ENCODE results near the gene KRT1. TPM values are rescaled to one million over a fixed set of nuclear protein-coding genes. Genes with fewer than 3 reads are reported as not detected.
"Not testable (repeated sequence)": the region's sequence is repeated elsewhere in the genome, so short reads cannot be mapped to it uniquely, and the experiment has no call there.

Gene KRT1
- total and polyA plus RNA-seq, 7 donors = not detected

- intact Hi-C loops (cut with DNase I) = no loop called here
- H3K9me3 ChIP-seq = no peaks in the 10 kb centered on the region
- H3K4me1 ChIP-seq = peaks cover 0 to 9% (median 5%) of the 10 kb centered on the region in 4 donors
- H3K27ac ChIP-seq = no peak overlapping the region
- no peak overlapping the region for H3K4me3 ChIP-seq
- H3K36me3 ChIP-seq = no peaks in the 10 kb centered on the region
- H3K27me3 ChIP-seq = no peaks in the 10 kb centered on the region
- DNase-seq = no peak
- no peak for TF ChIP-seq CTCF (IDR thresholded peaks at IDR 0.05)
- TF ChIP-seq EP300 (IDR thresholded peaks at IDR 0.05) = no peak
- no peak for TF ChIP-seq POLR2A (IDR thresholded peaks at IDR 0.05)
- no peak for TF ChIP-seq POLR2AphosphoS5 (IDR thresholded peaks at IDR 0.05)
- 61 to 72% methylated on average over 2 of the region's 2 CpGs for WGBS, 2 donors
Observed at GRCh38 chr12:52672321-52672933, 7.8 kb downstream of the KRT1 start.

- WGBS, 2 donors = 92 to 93% methylated on average over 3 of the region's 3 CpGs
- intact Hi-C loops (cut with DNase I) = no loop called here
Observed at GRCh38 chr12:52670961-52671360, 9.2 kb downstream of the KRT1 start.

GRCh38 chr12:52670506-52670905 lies 9.7 kb downstream of the KRT1 start:
- H3K4me1 ChIP-seq = peaks cover 0 to 9% (median 5%) of the 10 kb centered on the region in 4 donors
- DNase-seq = no peak
- H3K27ac ChIP-seq = no peak overlapping the region
- no peak overlapping the region for H3K4me3 ChIP-seq
- H3K36me3 ChIP-seq = no peaks in the 10 kb centered on the region
- intact Hi-C loops (cut with DNase I) = no loop called here
- peaks cover 0 to 6% (median 0%) of the 10 kb centered on the region in 3 donors for H3K27me3 ChIP-seq
- 84 to 92% methylated on average over 4 of the region's 4 CpGs for WGBS, 2 donors
- no peaks in the 10 kb centered on the region for H3K9me3 ChIP-seq
- TF ChIP-seq CTCF (IDR thresholded peaks at IDR 0.05) = no peak
- TF ChIP-seq POLR2A (IDR thresholded peaks at IDR 0.05) = no peak
- no peak for TF ChIP-seq EP300 (IDR thresholded peaks at IDR 0.05)
- TF ChIP-seq POLR2AphosphoS5 (IDR thresholded peaks at IDR 0.05) = no peak

More at GRCh38 chr12:52670961-52671360, 9.2 kb downstream of the KRT1 start:
- Histone ChIP-seq H3K4me1 (peaks cover 0 to 9% (median 5%) of the 10 kb centered on the region in 4 donors), H3K36me3 (no peaks in the 10 kb centered on the region), H3K4me3 (no peak overlapping the region), H3K9me3 (no peaks in the 10 kb centered on the region), H3K27me3 (peaks cover 0 to 5% (median 0%) of the 10 kb centered on the region in 3 donors), H3K27ac (no peak overlapping the region)
- TF ChIP-seq POLR2AphosphoS5 (IDR thresholded peaks at IDR 0.05) (no peak), EP300 (IDR thresholded peaks at IDR 0.05) (no peak), POLR2A (IDR thresholded peaks at IDR 0.05) (no peak), CTCF (IDR thresholded peaks at IDR 0.05) (no peak)
- no peak for DNase-seq

- H3K36me3 ChIP-seq; H3K27me3 ChIP-seq; DNase-seq; intact Hi-C loops (cut with DNase I); H3K27ac ChIP-seq; H3K4me3 ChIP-seq; H3K4me1 ChIP-seq; H3K9me3 ChIP-seq: not testable (repeated sequence)
- WGBS, 2 donors = 84 to 89% methylated on average over 3 of the region's 3 CpGs
Observed at GRCh38 chr12:52669941-52670340, 10.3 kb downstream of the KRT1 start.

GRCh38 chr12:52669426-52669825 lies 10.8 kb downstream of the KRT1 start:
- Histone ChIP-seq H3K4me3 (no peak overlapping the region), H3K27ac (no peak overlapping the region), H3K4me1 (peaks cover 0 to 9% (median 5%) of the 10 kb centered on the region in 4 donors), H3K9me3 (no peaks in the 10 kb centered on the region), H3K36me3 (no peaks in the 10 kb centered on the region), H3K27me3 (peaks cover 0 to 9% (median 0%) of the 10 kb centered on the region in 3 donors)
- intact Hi-C loops (cut with DNase I) = no loop called here
- TF ChIP-seq EP300 (IDR thresholded peaks at IDR 0.05) = no peak
- TF ChIP-seq POLR2AphosphoS5 (IDR thresholded peaks at IDR 0.05) = no peak
- TF ChIP-seq CTCF (IDR thresholded peaks at IDR 0.05) = no peak
- no peak for TF ChIP-seq POLR2A (IDR thresholded peaks at IDR 0.05)
- DNase-seq = no peak
